Nephron (organoid): ENCODE results near the gene THBS3.

Experiments
- H3K27ac Mint-ChIP-seq, 3 experiments: 2 replicates each; pipeline ENCODE4 v1.8.0; 2020; ENCODE audit warnings: mixed read lengths in 3 of 3, mild to moderate bottlenecking in 2 of 3, moderate library complexity in 1 of 3
- H3K27me3 Mint-ChIP-seq: 2 replicates; pipeline ENCODE4 v1.8.0; 2021; ENCODE audit warnings: low read depth, mild to moderate bottlenecking, moderate library complexity, mixed read lengths
- H3K36me3 Mint-ChIP-seq: 2 replicates; pipeline ENCODE4 v1.8.0; 2020; ENCODE audit warnings: low read depth, mixed read lengths
- H3K4me1 Mint-ChIP-seq: 2 replicates; pipeline ENCODE4 v1.8.0; 2020; ENCODE audit warnings: mixed read lengths
- H3K4me3 Mint-ChIP-seq, 3 experiments: 2 replicates each; pipeline ENCODE4 v1.8.0; 2020; ENCODE audit warnings: mild to moderate bottlenecking in 3 of 3, mixed read lengths in 3 of 3, moderate library complexity in 2 of 3
- H3K9me3 Mint-ChIP-seq: 2 replicates; pipeline ENCODE4 v1.8.0; 2020; ENCODE audit warnings: mixed read lengths
- TF ChIP-seq, protein P1 (sequence below), 3 experiments: fragments of 200-600 bp; sonication (generic); IDR thresholded peaks; one replicate each; pipeline ENCODE4 v1.5.0; 2021; ENCODE audit warnings: antibody characterized with exemption in 3 of 3; ENCODE audit not compliant: unreplicated experiment in 3 of 3

Gene THBS3

DNA sequence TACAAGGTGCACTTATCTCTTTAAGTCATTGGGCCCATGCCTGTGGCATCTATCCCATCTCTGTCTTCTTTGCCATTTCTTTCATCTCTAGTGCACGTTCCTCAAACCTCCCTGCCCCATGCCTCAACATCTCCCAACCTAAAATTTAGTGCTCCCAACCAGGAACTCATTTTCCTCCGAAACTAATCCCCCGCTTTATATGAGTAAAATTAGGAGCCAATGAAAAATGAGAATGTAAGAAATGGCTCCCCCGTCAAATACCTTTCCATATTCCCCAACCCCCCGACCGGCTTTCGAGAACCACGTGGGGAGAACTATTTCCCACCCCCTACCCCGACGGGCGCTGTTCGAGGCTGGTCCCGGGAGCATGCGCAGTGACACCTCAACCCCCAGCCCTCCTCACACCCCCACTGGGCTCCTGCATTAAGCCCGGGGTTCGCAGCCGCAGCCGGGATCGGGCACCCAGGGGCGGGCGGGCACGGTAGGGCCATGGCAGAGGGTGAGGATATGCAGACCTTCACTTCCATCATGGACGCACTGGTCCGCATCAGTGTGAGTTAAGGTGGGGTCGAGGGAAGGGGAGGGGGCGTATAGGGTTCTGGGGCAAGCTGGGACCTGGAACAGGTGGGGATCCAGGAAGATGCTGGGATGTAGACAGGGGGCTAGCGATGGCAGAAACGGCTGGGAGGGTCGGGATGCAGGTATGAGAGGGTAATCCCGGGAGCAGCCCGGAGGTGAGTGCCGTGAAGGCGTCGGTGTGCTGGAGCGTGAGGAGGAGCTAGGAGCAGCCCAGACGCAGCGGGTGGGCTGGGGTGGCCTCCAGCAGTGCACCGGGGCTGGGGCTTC is 34.0 kb downstream of the THBS3 start, which contains the start of gene TRIM46:
Gene TRIM46, plus strand, starts transcription at position 372 of the 846 bp plus-strand sequence. Its CDS starts 118 bp downstream, at position 490.
- no peaks in the 10 kb centered on the region for H3K9me3 Mint-ChIP-seq
- peak within 1 kb of the TSS; percentile 91 to 98 (median 97) for H3K4me3 Mint-ChIP-seq
- peaks cover 18% of the 10 kb centered on the region for H3K36me3 Mint-ChIP-seq
- peaks cover 25% of the 10 kb centered on the region for H3K4me1 Mint-ChIP-seq
- H3K27me3 Mint-ChIP-seq, result peaks cover 13% of the 10 kb centered on the region
- TF ChIP-seq, protein P1, sequence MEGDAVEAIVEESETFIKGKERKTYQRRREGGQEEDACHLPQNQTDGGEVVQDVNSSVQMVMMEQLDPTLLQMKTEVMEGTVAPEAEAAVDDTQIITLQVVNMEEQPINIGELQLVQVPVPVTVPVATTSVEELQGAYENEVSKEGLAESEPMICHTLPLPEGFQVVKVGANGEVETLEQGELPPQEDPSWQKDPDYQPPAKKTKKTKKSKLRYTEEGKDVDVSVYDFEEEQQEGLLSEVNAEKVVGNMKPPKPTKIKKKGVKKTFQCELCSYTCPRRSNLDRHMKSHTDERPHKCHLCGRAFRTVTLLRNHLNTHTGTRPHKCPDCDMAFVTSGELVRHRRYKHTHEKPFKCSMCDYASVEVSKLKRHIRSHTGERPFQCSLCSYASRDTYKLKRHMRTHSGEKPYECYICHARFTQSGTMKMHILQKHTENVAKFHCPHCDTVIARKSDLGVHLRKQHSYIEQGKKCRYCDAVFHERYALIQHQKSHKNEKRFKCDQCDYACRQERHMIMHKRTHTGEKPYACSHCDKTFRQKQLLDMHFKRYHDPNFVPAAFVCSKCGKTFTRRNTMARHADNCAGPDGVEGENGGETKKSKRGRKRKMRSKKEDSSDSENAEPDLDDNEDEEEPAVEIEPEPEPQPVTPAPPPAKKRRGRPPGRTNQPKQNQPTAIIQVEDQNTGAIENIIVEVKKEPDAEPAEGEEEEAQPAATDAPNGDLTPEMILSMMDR (IDR thresholded peaks at IDR 0.05; ENCODE audit: unreplicated experiment in 3 of 3), result no peak
- peak within 1 kb of the TSS; percentile 93 to 98 (median 97) for H3K27ac Mint-ChIP-seq

DNA sequence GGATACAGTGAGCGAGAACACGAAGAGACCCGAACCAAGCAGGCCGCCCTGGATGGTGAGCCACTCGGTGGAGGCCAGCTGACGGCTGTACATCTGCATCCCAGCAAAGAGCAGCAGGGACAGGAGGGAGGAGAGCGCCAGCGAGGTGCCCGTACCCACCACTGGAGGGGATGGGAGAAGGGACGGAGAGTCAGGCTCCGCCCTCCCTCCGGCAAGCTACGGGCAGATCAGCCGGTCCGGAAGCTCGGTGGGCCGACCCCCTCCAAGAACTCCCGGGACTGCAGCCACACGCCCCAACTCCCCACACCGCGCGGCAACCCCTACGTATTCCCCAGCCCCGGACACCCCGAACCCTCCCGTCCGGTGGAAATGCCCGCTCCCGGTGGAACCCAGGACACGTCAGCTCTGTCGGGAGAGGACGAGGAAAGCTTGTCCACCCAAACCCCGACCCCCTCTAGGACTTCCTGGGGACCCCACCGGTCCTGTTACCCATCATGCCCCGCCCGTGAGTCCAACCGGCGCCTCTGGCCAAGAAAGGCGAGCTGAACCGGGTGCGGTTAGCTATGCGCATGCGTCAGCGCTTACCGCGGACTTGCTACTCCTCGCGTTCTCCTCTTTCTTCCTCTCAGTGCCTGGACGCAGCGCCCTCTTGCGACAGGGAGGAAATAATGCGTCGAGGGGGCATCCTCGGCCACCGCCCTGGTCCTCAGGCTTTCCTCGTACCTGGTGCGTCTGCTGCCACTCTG is 34.8 kb downstream of the THBS3 start, which contains the start of gene KRTCAP2:
Gene KRTCAP2, minus strand, starts transcription at position 573 of the 746 bp plus-strand sequence. Its CDS starts 80 bp downstream, at position 493.
- H3K27me3 Mint-ChIP-seq, result peaks cover 13% of the 10 kb centered on the region
- H3K36me3 Mint-ChIP-seq, result peaks cover 18% of the 10 kb centered on the region
- TF ChIP-seq, protein P1 (IDR thresholded peaks at IDR 0.05; ENCODE audit: unreplicated experiment in 3 of 3), result peak; percentile 93 to 97 (median 95)
- peak within 1 kb of the TSS; percentile 91 to 98 (median 97) for H3K4me3 Mint-ChIP-seq
- peak within 1 kb of the TSS; percentile 93 to 98 (median 97) for H3K27ac Mint-ChIP-seq
- no peaks in the 10 kb centered on the region for H3K9me3 Mint-ChIP-seq
- peaks cover 27% of the 10 kb centered on the region for H3K4me1 Mint-ChIP-seq

DNA sequence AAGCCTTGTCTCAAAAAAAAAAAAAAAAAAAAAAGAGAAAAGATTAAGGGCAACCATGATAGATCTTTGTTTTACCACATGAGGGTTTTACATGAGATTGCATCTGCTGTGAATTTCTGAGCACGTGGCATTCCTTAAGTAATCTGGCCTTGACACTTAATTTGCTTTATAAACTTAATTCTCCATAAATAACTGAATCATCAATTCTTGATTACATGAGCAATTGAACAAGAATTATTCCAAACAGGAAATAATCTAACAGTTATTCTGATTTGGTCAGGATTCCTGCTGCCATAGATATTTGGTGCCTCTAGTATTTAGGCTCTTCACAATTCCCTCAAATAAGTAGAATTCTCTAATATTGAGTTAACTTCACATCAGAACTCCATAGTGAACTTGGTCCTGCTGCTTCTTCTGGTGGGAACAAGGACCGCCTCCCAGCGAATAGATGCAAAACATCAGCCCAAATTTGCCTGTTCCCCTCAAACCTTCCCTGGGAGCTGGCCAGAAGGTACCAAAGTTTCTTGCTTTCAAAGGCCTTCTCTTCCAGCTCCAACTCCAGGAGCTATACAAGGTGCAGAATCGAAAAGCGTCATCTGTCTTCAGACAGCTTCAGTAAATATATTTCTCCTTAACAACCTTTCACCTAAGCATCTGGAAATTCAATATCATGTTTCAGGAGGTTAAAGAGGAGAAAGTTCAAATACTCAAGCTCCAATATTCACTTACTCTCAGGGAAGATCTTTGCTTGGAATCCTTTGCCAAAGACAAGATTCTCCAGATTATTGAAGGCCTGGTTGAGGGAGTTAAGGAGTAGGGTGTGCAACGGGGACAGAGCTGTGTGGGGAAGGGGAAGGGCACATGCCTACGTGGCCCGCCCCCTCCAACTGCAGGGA is 35.6 kb downstream of the THBS3 start:
- TF ChIP-seq, protein P1 (IDR thresholded peaks at IDR 0.05; ENCODE audit: unreplicated experiment in 3 of 3), result no peak
- Mint-ChIP-seq H3K36me3 (peaks cover 18% of the 10 kb centered on the region), H3K27me3 (peaks cover 13% of the 10 kb centered on the region), H3K4me1 (peaks cover 34% of the 10 kb centered on the region), H3K4me3 (peak overlapping the region; percentile 91 to 98 (median 97)), H3K9me3 (no peaks in the 10 kb centered on the region), H3K27ac (peak overlapping the region; percentile 80 to 97 (median 93))

DNA sequence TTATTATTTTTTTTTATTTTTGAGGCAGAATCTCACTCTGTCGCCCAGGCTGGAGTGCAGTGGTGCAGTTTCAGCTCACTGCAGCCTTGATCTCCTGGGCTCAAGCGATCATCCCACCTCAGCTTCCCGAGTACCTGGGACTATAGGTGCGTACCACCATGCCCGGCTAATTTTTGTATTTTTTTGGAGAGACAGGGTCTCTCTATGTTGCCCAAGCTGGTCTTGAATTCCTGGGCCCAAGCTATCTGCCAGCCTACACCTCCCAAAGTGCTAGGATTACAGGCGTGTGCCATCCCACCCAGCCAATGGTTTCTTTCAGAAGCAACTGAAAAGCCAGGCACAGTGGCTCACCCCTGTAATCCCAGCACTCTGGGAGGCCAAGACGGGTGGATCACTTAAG is 36.9 kb downstream of the THBS3 start:
- no peak overlapping the region for H3K27ac Mint-ChIP-seq
- peaks cover 35% of the 10 kb centered on the region for H3K4me1 Mint-ChIP-seq
- TF ChIP-seq, protein P1 (IDR thresholded peaks at IDR 0.05; ENCODE audit: unreplicated experiment in 3 of 3), result no peak
- peaks cover 15% of the 10 kb centered on the region for H3K36me3 Mint-ChIP-seq
- H3K9me3 Mint-ChIP-seq, result peaks cover under 1% of the 10 kb centered on the region
- H3K4me3 Mint-ChIP-seq, result peak overlapping the region; percentile 69 to 97 (median 91)
- H3K27me3 Mint-ChIP-seq, result peaks cover 13% of the 10 kb centered on the region

DNA sequence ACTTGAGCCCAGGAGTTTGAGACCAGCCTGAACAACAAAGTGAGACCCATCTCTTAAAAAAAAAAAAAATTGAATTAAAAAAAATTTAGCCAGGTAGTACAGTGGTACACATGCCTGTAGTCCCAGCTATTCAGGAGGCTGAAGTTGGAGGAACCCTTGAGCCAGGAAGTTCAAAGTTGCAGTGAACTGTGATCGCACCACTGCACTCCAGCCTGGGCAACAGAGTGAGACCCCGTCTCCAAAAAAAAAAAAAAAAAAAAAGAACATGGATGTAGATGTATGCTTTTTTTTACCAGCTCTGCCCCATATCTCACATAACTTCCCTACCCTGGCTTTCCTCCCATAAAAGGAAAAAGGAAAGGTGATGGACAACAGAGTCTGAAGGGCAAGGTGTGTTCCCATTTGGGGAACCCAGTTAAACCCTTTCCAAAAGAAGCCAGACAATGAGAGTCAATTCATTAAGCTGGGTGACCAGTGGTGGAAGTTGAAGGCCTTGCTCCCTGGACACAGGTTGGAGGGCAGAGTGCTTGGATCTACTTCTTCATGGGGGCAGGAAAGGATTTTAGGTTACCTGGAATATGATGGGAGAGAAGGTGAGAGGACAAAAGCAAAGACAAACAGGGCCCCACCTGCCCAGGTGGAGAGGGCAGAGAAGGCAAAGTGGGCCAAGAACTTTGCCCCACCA is 37.5 kb downstream of the THBS3 start:
- peaks cover 36% of the 10 kb centered on the region for H3K4me1 Mint-ChIP-seq
- no peak overlapping the region for H3K27ac Mint-ChIP-seq
- peaks cover 3% of the 10 kb centered on the region for H3K9me3 Mint-ChIP-seq
- TF ChIP-seq, protein P1 (IDR thresholded peaks at IDR 0.05; ENCODE audit: unreplicated experiment in 3 of 3), result no peak
- peaks cover 15% of the 10 kb centered on the region for H3K36me3 Mint-ChIP-seq
- peak overlapping the region; percentile 64 to 81 (median 66) for H3K4me3 Mint-ChIP-seq
- peaks cover 12% of the 10 kb centered on the region for H3K27me3 Mint-ChIP-seq
